Stimulated activated CD8-positive, alpha-beta memory T cell treated with anti-CD3 and anti-CD28 coated beads, Interleukin-2, amount 100 ng/mL, for 1 hour (primary cell): ENCODE data around the gene NUTM1.
A peak's percentile ranks its signal among the peaks of the same experiment; 100 is the strongest.
"Not testable (repeated sequence)": the region's sequence is repeated elsewhere in the genome, so short reads cannot be mapped to it uniquely, and the experiment has no call there.

ENCODE experiments used
- DNase-seq, 2 donors: peaks; one replicate each; pipeline ENCODE4 v3.0.0-alpha.2; 2020; ENCODE audit warnings: low read depth in 2 of 2

Gene NUTM1

DNA sequence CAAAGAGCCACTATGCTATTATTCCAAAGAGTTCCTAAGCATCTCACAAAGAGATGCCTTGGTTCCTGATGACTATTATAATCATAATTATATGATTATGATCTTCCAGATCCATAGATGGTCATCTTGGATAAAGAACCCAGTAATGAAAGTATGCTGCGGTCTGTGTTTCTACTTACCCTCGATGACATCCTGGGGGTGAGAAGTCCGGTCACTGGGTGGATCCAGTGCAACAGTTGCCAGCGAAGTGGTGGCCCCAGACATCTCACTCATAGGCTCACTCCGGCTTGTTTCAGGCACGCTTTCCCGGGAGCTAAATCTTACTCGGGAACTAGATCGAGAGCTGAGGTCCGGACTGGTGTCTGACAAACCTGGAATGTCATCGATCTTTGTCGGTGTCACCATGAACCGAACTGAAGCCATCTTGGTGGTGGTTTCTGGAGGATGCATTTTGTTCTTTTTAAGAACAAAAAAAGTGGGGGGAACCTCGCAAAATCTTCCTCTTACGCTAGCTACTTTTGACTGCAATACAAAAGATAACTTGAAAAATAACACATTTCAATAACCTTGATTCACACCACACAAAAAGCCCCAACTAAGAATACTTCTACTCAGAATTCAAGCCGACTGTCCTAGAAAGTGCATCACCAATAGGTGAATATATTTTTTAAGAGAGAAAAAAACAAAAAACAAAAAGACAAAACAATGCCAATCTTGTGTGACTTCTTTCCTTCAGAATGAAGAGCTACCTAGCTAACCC, 6.7 kb upstream of the NUTM1 start:
- DNase-seq: no peak

DNA sequence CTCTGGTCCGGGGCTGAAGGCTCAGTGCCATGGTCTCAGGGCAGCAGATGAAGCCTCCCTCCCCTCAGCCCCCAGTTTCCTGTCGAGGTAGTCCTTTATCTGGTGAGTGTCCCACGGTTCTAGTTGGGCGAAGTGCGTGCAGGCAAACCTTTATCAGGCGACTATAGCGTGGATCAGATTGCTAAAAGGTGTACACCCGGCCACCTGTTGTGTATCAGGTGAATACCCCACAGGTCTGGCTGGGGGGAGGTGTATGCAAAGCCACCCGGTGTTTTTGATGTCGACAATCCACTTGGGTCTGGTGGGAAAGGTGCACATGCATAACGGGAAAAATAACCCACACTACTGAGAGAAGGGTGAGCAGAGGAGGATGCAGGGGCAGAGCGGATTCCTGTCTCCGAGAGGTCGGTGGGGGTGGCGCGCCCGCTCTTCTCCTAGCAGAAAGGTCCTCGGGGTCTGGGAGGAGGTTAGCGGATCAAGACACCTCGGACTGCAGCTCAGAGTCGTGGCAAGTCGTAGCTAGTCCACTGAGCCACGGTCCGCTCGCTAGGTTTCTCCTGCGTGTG, 6.0 kb upstream of the NUTM1 start:
- DNase-seq: no peak

DNA sequence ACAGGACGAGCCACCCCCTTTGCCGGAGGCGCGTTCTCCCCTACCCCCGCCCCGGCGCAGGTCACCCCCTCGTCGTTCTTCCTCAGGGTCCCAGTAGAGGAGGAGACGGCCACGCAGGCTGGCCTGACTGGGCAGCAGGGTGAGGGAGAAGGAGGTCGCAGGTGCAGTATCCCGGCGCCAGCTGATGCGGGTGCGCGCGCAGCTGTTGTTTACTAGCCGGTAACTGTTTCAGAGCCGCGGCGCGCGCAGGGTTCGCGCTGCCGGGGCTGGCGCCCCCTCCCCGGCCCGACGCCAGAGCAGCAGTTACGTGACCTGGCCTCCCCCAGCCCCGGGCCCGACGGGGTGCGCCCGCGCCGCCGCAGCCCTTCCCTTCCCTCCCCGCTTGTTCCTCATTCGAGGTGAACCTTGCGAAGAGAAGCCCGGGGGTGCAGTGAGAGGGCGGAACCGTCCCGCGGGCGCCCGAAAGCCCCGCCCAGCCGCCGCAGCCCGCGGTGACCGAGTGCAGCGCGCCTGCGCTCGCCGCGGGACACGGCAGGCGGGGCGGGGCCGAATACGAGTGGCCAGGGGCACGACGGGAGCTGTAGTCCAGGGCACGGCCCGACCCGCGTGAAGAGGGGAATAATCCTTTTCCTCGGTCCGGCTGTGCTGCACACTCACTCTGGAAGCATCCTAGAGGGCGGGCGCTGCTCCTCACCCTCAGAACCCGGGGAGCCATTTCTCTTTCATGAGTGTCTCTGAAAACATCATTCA, 5.4 kb upstream of the NUTM1 start, which contains the start of gene SLC12A6:
SLC12A6 (minus strand) TSS at position 225 of the 750 bp plus-strand sequence. CDS start 1,101 bp downstream, outside the sequence.
- peak; percentile 78 to 83 for DNase-seq

DNA sequence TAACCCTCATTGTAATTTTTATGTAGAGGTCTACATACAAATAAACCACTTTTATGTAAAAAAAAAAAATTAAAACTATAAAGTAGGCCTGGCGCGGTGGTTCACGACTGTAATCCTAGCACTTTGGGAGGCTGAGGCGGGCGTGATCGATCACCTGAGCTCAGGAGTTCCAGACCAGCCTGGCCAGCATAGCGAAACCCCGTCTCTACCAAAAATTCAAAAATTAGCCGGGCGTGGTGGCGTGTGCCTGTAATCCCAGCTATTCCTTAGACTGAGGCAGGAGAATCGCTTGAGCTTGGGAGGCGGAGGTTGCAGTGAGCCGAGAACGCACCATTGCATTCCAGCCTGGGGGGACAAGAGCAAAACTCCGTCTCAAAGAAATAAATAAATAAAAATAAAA, 4.8 kb upstream of the NUTM1 start:
- DNase-seq: no peak

DNA sequence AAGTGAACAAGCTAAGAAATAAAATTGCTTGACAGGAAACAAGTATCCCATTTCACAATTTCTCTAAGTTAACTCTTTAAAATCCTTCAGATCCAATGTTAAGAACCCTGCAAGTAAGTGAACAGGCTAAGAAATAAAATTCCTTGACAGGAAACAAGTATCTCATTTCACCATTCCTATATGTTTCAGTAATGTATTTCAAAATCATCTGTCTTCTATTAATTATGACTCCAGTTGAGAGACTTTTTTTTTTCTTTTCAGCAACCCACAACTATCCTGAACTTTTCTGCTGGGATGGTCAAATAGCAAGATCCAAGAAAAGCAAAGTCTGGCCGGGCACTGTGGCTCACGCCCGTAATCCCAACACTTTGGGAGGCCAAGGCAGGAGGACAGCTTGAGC, 3.2 kb upstream of the NUTM1 start:
- DNase-seq: no peak

DNA sequence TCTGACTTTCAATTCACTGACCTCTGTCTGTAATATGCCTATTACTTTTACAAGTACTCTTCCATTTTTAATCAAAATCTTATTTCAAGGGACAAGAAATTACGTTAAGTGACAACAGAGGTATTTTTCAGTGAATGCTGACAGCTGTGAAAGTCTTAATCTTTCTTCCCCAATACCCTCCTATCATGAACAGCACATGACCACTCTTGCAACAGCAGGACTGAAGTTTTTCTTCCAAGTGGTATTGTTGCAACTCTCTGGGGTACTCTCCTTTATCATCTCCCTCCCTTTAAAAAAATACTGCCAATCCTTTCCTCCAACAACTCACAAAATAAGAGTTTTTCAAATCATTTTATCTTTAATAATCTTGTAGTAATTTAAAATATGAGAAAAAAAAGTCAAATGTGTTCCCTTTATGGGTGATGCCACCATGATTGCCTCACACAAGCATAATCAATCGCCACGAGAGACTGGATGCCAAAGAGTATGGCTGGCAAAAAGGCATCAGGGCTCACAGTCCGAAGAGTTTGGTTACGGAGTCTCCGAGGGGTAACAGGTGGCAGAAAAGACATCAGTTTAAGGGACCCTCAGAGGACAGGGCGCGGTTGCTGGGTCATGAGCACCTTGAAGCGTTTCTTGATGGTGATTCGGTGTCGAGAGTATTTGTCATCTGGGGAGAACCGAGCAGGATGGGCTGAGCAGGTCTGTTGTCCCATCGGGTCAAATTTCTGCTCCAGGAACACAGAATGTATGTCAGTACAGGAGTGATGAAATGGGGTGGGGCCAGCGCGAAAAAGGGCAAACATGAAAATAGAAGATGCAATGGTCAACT, 1.5 kb upstream of the NUTM1 start:
- no peak for DNase-seq

DNA sequence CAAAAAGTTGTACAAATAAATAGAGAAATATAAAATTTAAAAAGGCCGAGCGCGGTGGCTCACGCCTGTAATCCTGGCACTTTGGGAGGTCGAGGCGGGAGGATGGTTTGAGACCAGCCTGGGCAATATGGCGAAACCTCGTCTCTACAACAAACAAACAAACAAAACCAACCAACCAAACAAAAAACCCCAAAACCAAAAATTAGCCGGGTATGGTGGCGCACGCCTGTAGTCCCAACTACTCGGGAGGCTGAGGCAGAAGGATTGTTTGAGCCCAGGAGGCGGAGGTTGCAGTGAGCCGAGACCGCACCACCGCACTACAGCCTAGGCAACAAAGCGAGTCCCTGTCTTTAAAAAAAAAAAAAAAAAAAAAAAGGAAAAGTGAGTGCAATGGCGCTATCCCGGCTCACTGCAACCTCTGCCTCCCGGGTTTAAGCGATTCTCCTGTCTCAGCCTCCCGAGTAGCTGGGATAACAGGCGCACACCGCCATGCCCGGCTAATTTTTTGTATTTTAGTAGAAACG, 840 bp upstream of the NUTM1 start:
- not testable (repeated sequence) for DNase-seq

DNA sequence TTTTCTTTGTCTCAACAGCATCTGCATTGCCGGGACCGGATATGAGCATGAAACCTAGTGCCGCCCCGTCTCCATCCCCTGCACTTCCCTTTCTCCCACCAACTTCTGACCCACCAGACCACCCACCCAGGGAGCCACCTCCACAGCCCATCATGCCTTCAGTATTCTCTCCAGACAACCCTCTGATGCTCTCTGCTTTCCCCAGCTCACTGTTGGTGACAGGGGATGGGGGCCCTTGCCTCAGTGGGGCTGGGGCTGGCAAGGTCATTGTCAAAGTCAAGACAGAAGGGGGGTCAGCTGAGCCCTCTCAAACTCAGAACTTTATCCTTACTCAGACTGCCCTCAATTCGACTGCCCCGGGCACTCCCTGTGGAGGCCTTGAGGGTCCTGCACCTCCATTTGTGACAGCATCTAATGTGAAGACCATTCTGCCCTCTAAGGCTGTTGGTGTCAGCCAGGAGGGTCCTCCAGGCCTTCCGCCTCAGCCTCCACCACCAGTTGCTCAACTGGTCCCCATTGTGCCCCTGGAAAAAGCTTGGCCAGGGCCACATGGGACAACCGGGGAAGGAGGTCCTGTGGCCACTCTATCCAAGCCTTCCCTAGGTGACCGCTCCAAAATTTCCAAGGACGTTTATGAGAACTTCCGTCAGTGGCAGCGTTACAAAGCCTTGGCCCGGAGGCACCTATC, 5.0 kb downstream of the NUTM1 start:
- DNase-seq: no peak

DNA sequence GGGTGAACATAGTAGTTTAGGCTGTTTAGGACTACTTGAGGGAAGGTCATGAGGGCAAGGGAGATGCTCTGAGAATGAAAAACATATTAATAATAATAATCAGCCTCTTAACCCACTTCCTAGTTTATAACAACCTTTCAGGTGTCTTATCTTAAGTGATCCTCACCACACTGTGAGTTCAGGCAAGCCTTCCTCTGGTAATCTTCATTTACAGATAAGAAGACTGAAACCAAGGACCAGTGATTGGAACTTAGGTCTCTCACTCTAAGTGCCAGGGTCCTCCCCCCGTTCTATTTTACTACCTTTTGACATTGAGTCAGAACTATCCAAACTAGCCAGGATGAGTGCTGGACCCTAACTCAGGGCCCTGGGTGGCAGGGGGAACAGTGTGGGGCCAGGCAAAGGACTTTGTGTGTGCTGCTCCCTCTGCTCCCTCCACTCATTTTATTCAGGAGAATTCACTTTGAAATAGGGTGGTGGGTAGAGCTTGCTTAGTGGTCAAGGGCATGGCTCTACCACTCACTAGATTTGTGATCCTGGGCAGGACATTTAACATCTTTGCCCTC, 5.7 kb downstream of the NUTM1 start:
- no peak for DNase-seq

DNA sequence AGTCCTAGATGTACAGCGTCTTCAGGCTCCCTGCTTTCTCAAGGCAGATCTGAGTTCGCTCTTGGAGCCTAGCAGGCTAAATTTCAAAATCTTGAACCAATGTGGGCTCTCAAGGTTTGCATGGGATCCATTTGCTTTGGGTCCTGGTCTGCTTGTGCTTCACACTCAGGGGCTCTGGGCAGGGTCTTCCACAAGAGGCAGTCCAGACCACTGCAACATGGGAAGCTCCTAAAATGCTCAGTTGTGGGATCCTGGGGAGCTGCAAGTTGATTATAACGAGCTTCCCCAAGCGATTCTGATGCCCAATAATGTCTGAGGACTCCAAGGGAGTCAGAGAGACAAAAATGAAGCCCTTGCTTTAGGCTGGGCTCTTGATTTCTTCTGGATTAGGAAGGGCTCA, 6.7 kb downstream of the NUTM1 start:
- no peak for DNase-seq

DNA sequence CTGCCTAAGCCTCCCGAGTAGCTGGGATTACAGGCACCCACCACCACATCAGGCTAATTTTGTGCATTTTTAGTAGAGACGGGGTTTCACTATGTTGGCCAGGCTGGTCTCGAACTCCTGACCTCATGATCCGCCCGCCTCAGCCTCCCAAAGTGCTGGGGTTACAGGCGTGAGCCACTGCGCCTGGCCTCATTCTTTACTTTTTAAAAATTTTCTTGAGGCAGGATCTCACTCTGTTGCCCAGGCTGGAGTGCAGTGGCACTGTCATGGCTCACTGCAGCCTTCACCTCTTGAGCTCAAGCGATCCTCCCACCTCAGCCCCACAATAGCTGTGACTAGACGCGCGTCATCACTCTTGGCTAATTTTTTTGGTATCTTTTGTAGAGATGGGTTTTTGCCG, 9.9 kb downstream of the NUTM1 start:
- DNase-seq: not testable (repeated sequence)

DNA sequence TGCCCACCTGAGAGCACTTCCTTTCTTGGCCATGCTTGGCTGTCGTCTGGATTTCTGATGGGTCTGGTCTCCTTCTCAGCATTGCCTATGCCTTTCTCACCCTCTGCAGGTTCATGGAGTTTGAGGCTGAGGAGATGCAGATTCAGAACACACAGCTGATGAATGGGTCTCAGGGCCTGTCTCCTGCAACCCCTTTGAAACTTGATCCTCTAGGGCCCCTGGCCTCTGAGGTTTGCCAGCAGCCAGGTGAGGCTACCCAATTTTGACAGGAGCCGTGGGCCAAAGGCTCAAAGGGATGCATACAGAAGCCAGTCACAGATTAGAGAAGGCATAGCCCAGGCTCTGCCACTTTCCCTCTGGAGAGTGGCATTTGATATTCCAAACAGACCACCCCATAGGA, 10.5 kb downstream of the NUTM1 start:
- no peak for DNase-seq

DNA sequence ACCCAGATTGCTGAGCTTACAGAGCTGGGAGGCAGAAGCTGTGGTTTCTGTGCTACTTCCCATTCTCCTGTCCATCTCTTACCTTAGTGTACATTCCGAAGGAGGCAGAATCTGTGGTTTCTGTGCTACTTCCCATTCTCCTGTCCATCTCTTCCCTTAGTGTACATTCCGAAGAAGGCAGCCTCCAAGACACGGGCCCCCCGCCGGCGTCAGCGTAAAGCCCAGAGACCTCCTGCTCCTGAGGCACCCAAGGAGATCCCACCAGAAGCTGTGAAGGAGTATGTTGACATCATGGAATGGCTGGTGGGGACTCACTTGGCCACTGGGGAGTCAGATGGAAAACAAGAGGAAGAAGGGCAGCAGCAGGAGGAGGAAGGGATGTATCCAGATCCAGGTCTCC, 11.2 kb downstream of the NUTM1 start:
- DNase-seq: no peak

DNA sequence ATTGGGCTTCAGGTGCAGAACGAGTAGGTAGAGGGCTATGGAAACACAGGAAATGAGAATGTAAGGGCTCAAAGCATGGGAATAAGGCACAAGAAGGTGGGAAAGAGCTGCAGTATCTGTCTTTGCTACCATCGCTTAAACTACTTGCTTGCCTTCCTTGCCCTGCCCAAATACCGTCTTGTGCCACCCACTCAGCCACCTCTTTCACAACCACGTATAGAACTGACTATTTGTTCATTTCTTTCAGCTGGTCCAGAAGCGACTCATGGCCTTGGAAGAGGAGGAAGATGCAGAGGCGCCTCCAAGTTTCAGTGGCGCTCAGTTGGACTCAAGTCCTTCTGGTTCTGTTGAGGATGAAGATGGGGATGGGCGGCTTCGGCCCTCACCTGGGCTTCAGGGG, 12.1 kb downstream of the NUTM1 start:
- DNase-seq: no peak

DNA sequence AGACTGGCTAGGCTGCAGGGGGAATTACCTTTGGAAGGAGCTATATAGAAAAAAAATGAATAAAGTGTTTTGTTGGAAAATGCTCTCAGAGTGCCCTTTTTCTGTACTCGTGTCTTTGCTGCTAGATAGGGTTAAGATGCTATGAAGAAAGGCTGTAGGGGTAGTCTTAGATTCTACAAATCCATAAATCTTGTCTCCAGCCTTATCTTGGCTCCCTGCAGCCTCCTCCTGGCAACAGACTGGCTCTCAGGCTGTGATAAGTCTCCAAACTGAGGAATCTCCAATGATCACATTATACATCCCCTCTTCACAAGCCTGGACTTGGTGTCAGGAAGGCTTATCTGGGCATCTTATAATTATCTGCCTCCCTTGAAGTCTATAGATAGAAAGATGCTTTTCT, 14.5 kb downstream of the NUTM1 start:
- DNase-seq: no peak

DNA sequence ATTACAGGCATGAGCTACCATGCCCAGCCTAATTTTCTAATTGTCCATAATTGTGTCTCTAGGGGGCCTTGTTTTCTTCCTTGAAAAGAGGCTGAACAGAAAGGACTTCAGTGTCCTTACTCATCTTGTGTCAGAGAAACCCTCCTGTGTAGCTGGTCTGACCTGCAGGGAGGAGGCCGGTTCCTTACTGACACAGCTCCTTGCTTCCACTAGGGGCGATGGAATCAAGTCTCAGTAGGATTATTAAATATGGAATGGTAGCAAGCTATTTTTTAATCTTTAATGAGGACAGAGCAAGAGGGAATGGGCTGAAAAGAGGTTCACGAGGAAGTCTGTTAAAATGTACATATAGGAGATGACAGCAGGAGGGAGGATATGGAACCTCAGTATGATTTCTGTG, 15.3 kb downstream of the NUTM1 start:
- no peak for DNase-seq

DNA sequence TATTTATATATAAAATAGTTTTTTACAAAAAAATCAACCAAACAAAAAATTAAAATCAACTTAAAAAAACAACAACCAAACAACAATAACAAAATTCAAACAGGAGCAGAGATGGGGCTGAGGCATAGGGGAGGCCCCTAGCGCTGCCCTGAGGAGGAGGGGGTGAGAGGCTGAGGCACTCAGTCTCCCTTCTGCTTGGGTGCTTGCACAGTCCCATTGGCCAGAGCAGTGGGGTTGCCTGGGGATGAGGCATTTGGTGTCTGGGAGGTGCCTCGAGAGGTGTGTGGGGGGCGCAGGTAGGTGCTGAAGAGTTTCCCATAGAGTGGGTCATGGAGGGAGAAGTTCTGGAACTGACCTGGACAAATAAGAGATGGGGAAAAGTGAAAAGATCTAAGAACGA, 15.8 kb downstream of the NUTM1 start:
- DNase-seq: no peak

DNA sequence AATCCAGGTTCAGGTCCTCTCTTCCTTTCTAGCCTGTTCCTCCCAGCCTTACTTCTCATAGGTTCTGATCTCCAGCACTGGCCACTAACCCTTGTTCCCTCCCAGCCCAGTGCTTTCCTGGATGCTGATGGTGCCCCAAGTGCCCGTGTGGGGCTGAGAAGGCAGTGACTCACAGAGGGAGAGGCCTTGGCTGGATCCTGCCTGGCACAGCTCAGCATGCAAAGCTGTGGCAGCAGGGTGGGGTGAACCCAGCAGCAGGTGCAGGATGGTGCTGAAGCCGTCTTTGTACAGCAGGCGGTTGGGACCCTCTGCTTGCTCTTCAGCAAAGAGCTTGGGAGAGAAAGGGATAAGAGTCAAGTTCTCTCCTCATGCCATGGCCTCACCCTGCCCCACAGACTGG, 16.3 kb downstream of the NUTM1 start:
- no peak for DNase-seq

DNA sequence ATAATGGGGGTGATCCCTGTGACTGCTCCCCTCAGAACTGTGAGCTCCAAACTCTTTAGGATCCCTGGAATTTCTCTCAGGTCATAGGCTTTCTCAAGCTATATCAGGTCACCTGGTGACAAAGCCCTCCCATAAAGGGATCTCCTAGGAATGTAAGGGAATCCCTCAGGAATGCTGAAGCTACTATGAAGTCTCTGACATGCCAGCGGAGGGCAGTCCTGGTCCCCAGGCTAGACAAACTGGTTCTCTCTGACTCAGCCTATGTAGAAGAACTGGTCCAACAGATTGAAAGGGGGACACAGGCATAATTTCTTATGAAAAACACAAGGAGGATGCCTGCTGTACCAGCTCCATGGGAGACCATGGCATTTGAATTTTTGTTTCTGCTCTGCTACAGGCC, 17.2 kb downstream of the NUTM1 start:
- no peak for DNase-seq

DNA sequence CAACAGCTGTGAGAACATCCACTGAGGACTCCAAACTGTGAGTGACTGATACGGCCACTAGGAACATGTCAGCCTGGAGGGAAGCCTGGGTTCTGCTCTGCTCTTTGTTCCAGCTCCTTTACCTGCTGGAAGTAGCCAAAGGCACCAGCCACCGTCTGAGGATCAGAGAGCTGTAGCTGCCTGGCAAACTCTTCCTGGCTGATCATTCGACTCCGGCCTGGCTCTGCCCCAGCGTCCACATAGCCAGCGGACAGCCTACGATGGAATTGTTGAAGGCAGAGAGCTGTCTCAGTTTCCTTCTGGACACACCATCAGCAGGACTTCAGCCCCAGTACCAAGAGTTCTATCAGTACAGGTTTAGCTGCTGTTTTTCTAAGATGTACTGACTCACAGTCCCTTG, 18.2 kb downstream of the NUTM1 start:
- no peak for DNase-seq
